K562 (cell line): ENCODE measurements around the gene ATP8B4. TPM values are rescaled to one million over a fixed set of nuclear protein-coding genes. Genes with fewer than 3 reads are reported as not detected.

Experiments
- ATAC-seq: fragments of 200-7000 bp; cut with Tn5 transposase; 3 replicates; pipeline ENCODE4 v1.9.1; 2020; ENCODE audit warnings: moderate library complexity
- BruUV-seq: library from RNA; stranded (reverse); fragments of 400-500 nt; replicated peaks from 2 replicates; lab custom pipeline; 2021; lab: Mats Ljungman, UMichigan
- CTCF ChIA-PET: fragments of 300-600 bp; formaldehyde crosslinking; extraction: SDS; loops from one replicate; lab custom pipeline; 2021; ENCODE audit warnings: low intra/inter-chr PET ratio; lab: Yijun Ruan, JAX
- POLR2A ChIA-PET: fragments of 300-600, 350-650 bp; sonication (Branson Sonifier 250); formaldehyde crosslinking; extraction: SDS; loops from one replicate; lab custom pipeline; 2021; ENCODE audit warnings: antibody characterized with exemption, inconsistent platforms; lab: Yijun Ruan, JAX
- DNase-seq, 4 experiments: peaks; one replicate each; pipeline versions ENCODE4 v3.0.0 to v3.0.0-alpha.2; 2011 to 2018; ENCODE audit warnings: low spot score in 3 of 4, mixed read lengths in 3 of 4; ENCODE audit errors: extremely low read depth in 1 of 4
- FAIRE-seq: peaks from 2 replicates; lab custom pipeline; 2011; peaks lifted over from hg19 to GRCh38; lab: Jason Lieb, UNC
- H2AFZ ChIP-seq: 2 replicates; pipeline ENCODE4 v1.6.0; 2011; ENCODE audit warnings: low read depth, low read length, control low read depth, inconsistent platforms
- H3K27ac ChIP-seq: fragments of 200-600 bp; 3 replicates; pipeline ENCODE4 v1.8.0; 2011; ENCODE audit warnings: low read depth, mild to moderate bottlenecking, control low read depth, inconsistent platforms, low read length, moderate library complexity, mixed read lengths; ENCODE audit errors: extremely low read depth
- H3K27me3 ChIP-seq, 2 experiments: fragments of 300-600 bp in 1 of 2; 2 replicates in 1 of 2; 3 replicates in 1 of 2; pipeline versions ENCODE4 v1.6.0 to v1.8.0; 2011; ENCODE audit warnings: inconsistent platforms in 2 of 2, low read length in 2 of 2, mild to moderate bottlenecking in 1 of 2, mixed read lengths in 1 of 2, moderate library complexity in 1 of 2; ENCODE audit not compliant: control insufficient read depth in 2 of 2, insufficient read depth in 2 of 2
- H3K36me3 ChIP-seq: fragments of 300-600 bp; 3 replicates; pipeline ENCODE4 v1.8.0; 2011; ENCODE audit warnings: mild to moderate bottlenecking, low read length, inconsistent platforms; ENCODE audit not compliant: control insufficient read depth, insufficient read depth
- H3K4me1 ChIP-seq, 2 experiments: fragments of 200-600 bp in 1 of 2; replicated peaks in 1 of 2; 2 replicates in 1 of 2; 3 replicates in 1 of 2; pipeline versions ENCODE4 v1.5.1 to v1.8.0; 2011; ENCODE audit warnings: inconsistent platforms in 2 of 2, low read length in 2 of 2, mild to moderate bottlenecking in 1 of 2, mixed read lengths in 1 of 2, moderate library complexity in 1 of 2; ENCODE audit not compliant: control insufficient read depth in 2 of 2, insufficient read depth in 2 of 2
- H3K4me2 ChIP-seq: 2 replicates; pipeline ENCODE4 v1.6.1; 2011; ENCODE audit warnings: low read length, control low read depth, inconsistent platforms, mixed read lengths; ENCODE audit not compliant: insufficient read depth
- H3K4me3 ChIP-seq: fragments of 200-600 bp; sonication (generic), shearing (Covaris generic); 2 replicates; pipeline ENCODE4 v1.5.1; 2016; ENCODE audit warnings: control low read depth, inconsistent platforms
- H3K79me2 ChIP-seq: fragments of 200-600 bp; 3 replicates; pipeline ENCODE4 v1.8.0; 2011; ENCODE audit warnings: low read length, inconsistent platforms; ENCODE audit not compliant: control insufficient read depth, insufficient read depth
- H3K9ac ChIP-seq, 2 experiments: 2 replicates each; pipeline versions ENCODE4 v1.6.0 to v1.6.1; 2011; ENCODE audit warnings: low read depth in 2 of 2, low read length in 2 of 2, control low read depth in 1 of 2, inconsistent platforms in 1 of 2, mild to moderate bottlenecking in 1 of 2, mixed read lengths in 1 of 2; ENCODE audit not compliant: insufficient read depth in 1 of 2
- H3K9me1 ChIP-seq: one replicate; pipeline ENCODE4 v1.6.0; 2011; ENCODE audit warnings: inconsistent platforms, mild to moderate bottlenecking, low read length, moderate library complexity; ENCODE audit not compliant: control insufficient read depth, insufficient read depth
- H3K9me3 ChIP-seq: replicated peaks from 2 replicates; pipeline ENCODE4 v1.5.1; 2011; ENCODE audit warnings: low read depth, low read length, inconsistent platforms; ENCODE audit not compliant: control insufficient read depth, insufficient read depth
- H4K20me1 ChIP-seq: replicated peaks from 2 replicates; pipeline ENCODE4 v1.6.1; 2011; ENCODE audit warnings: low read length, inconsistent platforms, mixed read lengths; ENCODE audit not compliant: control insufficient read depth, insufficient read depth
- KHSRP ChIP-seq: fragments of 450-650 bp; IDR thresholded peaks from 2 replicates; pipeline ENCODE4 v1.6.1; 2017
- LEF1 ChIP-seq: fragments of 450-650 bp; IDR thresholded peaks from 2 replicates; pipeline ENCODE4 v1.6.1; 2016; ENCODE audit warnings: mild to moderate bottlenecking
- RAD21 ChIP-seq, 2 experiments: fragments of 250-450 bp in 1 of 2; fragments of 450-650 bp in 1 of 2; sonication (Bioruptor Pico) in 1 of 2; formaldehyde crosslinking in 1 of 2; IDR thresholded peaks in 1 of 2; conservative IDR thresholded peaks in 1 of 2; 2 replicates each; pipeline versions ENCODE4 v1.4.0 to v1.8.0; 2020 to 2022; ENCODE audit warnings: mild to moderate bottlenecking in 2 of 2, moderate library complexity in 1 of 2
- SMAD1 ChIP-seq: fragments of 150-350 bp; IDR thresholded peaks from 2 replicates; pipeline ENCODE4 v1.6.1; 2014; ENCODE audit warnings: low read length, low read depth; ENCODE audit not compliant: partially characterized antibody
- ZNF212 ChIP-seq: fragments of 450-650 bp; formaldehyde crosslinking; IDR thresholded peaks from 2 replicates; pipeline ENCODE4 v1.4.0; 2020; ENCODE audit warnings: mild to moderate bottlenecking
- ZNF253 ChIP-seq: fragments of 250-450 bp; sonication (Bioruptor Pico); conservative IDR thresholded peaks from 2 replicates; pipeline ENCODE4 v1.6.1; 2021; ENCODE audit warnings: mild to moderate bottlenecking
- WGBS: fragments of 100-300 bp; shearing (Covaris generic); methylation state at CpG from one replicate; pipeline ENCODE4 v1.1.6; 2016; ENCODE audit warnings: low coverage, mixed read lengths; ENCODE audit not compliant: insufficient coverage; ENCODE audit errors: missing lambda C conversion rate; 5-methylcytosine and 5-hydroxymethylcytosine counted together
- in situ Hi-C: fragments of 300-500 bp; cut with MboI; formaldehyde crosslinking; loops from 4 replicates; pipeline ENCODE4 v1.15.0; 2018; ENCODE audit warnings: inconsistent platforms, mixed read lengths
- intact Hi-C: fragments of 100-400 bp; cut with micrococcal nuclease; formaldehyde crosslinking; loops from 2 replicates; pipeline ENCODE4 v1.14.2; 2022
- polyA plus RNA-seq, 8 experiments: library from polyadenylated mRNA; depleted of rRNA in 4 of 8; stranded (reverse) in 5 of 8; unstranded in 3 of 8; fragments of >200 nt; fragmentation: Nextera tagmentation in 2 of 8; fragmentation: Illumina TruSeq in 1 of 8; extraction: Ambion mirVana in 2 of 8; extraction: Trizol in 1 of 8; gene quantifications; 2 replicates each; pipeline versions ENCODE4 v1.2.1 to v1.2.3, GENCODE V29; 2011 to 2014; ENCODE audit warnings: inconsistent platforms in 1 of 8, missing spikeins in 1 of 8
- total RNA-seq, 7 experiments: library from RNA; depleted of rRNA in 6 of 7; stranded (reverse); fragments of >200 nt in 6 of 7; fragmentation: Illumina TruSeq in 2 of 7; extraction: Trizol in 2 of 7; gene quantifications; 2 replicates each; pipeline versions ENCODE4 v1.2.1 to v1.2.3, GENCODE V29; 2011 to 2021; ENCODE audit warnings: low replicate concordance in 1 of 7
- TF ChIP-seq, protein P1 (sequence below): sonication (generic); formaldehyde crosslinking; IDR thresholded peaks from 2 replicates; pipeline ENCODE4 v1.8.1; 2023; ENCODE audit warnings: mild to moderate bottlenecking, missing genetic modification reagents
- TF ChIP-seq, protein P2 (sequence below), 3 experiments: fragments of 200-800 bp in 1 of 3; fragments of 250-450 bp in 1 of 3; fragments of 450-650 bp in 1 of 3; sonication (Bioruptor Pico) in 1 of 3; sonication (Bioruptor generic) in 1 of 3; formaldehyde crosslinking in 1 of 3; IDR thresholded peaks; 2 replicates each; pipeline versions ENCODE4 v1.6.1 to v1.8.0; 2016 to 2022; ENCODE audit warnings: mild to moderate bottlenecking in 2 of 3, missing genetic modification characterization in 2 of 3, missing compliant biosample characterization in 1 of 3, moderate library complexity in 1 of 3

The ATP8B4 gene
- total and polyA plus RNA-seq, 9 of the 15 experiments (the other 6 are each of a cell fraction or from before 2014, with no cell fraction given), result 0.14 to 2.5 (median 0.44) TPM

DNA sequence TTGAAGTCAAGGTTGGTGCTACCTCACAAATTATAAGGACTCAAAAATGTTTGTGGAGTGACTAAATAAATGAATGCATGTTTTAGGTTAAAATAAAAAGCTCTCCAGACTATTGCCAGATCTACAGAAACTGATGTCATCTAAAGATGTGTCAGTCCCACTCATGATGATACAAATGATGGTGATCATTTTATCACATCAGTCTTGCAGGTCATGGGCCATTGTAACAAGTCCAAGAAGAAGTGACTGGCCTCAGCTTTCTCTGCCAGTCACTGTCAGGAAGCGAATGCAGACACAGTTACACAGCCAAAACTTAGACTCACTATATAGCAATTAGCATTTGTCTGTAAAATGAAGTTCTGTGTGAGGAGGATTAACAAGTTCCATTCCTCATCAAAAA is 18.5 kb downstream of the ATP8B4 start:
- Histone ChIP-seq H2AFZ (no peak overlapping the region), H3K36me3 (no peaks in the 10 kb centered on the region), H3K9me3 (no peaks in the 10 kb centered on the region), H3K9me1 (no peaks in the 10 kb centered on the region), H3K27me3 (no peaks in the 10 kb centered on the region), H3K4me3 (no peak overlapping the region), H4K20me1 (no peaks in the 10 kb centered on the region), H3K4me1 (no peaks in the 10 kb centered on the region), H3K27ac (no peak overlapping the region), H3K79me2 (no peaks in the 10 kb centered on the region), H3K9ac (no peak overlapping the region), H3K4me2 (no peak overlapping the region)
- WGBS, result 19% methylated on average over 1 of the region's 1 CpG
- no peak for TF ChIP-seq RAD21 (CRISPR knock-in tag; conservative IDR thresholded peaks at IDR 0.05 in 1 of 2, IDR thresholded peaks at IDR 0.05 in 1 of 2)
- TF ChIP-seq, protein P1, sequence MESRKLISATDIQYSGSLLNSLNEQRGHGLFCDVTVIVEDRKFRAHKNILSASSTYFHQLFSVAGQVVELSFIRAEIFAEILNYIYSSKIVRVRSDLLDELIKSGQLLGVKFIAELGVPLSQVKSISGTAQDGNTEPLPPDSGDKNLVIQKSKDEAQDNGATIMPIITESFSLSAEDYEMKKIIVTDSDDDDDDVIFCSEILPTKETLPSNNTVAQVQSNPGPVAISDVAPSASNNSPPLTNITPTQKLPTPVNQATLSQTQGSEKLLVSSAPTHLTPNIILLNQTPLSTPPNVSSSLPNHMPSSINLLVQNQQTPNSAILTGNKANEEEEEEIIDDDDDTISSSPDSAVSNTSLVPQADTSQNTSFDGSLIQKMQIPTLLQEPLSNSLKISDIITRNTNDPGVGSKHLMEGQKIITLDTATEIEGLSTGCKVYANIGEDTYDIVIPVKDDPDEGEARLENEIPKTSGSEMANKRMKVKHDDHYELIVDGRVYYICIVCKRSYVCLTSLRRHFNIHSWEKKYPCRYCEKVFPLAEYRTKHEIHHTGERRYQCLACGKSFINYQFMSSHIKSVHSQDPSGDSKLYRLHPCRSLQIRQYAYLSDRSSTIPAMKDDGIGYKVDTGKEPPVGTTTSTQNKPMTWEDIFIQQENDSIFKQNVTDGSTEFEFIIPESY (CRISPR knock-in tag), result no peak
- no peak for TF ChIP-seq KHSRP
- TF ChIP-seq ZNF253 (CRISPR knock-in tag), result no peak
- TF ChIP-seq ZNF212 (CRISPR knock-in tag), result no peak
- TF ChIP-seq SMAD1, result no peak
- no peak for TF ChIP-seq LEF1
- TF ChIP-seq, protein P2, sequence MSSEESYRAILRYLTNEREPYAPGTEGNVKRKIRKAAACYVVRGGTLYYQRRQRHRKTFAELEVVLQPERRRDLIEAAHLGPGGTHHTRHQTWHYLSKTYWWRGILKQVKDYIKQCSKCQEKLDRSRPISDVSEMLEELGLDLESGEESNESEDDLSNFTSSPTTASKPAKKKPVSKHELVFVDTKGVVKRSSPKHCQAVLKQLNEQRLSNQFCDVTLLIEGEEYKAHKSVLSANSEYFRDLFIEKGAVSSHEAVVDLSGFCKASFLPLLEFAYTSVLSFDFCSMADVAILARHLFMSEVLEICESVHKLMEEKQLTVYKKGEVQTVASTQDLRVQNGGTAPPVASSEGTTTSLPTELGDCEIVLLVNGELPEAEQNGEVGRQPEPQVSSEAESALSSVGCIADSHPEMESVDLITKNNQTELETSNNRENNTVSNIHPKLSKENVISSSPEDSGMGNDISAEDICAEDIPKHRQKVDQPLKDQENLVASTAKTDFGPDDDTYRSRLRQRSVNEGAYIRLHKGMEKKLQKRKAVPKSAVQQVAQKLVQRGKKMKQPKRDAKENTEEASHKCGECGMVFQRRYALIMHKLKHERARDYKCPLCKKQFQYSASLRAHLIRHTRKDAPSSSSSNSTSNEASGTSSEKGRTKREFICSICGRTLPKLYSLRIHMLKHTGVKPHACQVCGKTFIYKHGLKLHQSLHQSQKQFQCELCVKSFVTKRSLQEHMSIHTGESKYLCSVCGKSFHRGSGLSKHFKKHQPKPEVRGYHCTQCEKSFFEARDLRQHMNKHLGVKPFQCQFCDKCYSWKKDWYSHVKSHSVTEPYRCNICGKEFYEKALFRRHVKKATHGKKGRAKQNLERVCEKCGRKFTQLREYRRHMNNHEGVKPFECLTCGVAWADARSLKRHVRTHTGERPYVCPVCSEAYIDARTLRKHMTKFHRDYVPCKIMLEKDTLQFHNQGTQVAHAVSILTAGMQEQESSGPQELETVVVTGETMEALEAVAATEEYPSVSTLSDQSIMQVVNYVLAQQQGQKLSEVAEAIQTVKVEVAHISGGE (CRISPR knock-in tag; IDR thresholded peaks at IDR 0.05), result no peak
- intact Hi-C loops, result no loop called here
- no TSS peak for BruUV-seq
- in situ Hi-C loops, result no loop called here
- POLR2A ChIA-PET, result no interaction called here
- peak; percentile 19 for FAIRE-seq
- DNase-seq, result no peak
- ATAC-seq, result no peak
- CTCF ChIA-PET, result no interaction called here
